Stimulated activated CD8-positive, alpha-beta memory T cell treated with anti-CD3 and anti-CD28 coated beads, Interleukin-15, amount 100 ng/mL, for 4 hours (primary cell): ENCODE data around the gene CFAP58.

Source experiments
- DNase-seq, 2 donors: peaks; one replicate each; pipeline ENCODE4 v3.0.0-alpha.2; 2020; ENCODE audit warnings: low read depth in 2 of 2

Gene CFAP58

DNA sequence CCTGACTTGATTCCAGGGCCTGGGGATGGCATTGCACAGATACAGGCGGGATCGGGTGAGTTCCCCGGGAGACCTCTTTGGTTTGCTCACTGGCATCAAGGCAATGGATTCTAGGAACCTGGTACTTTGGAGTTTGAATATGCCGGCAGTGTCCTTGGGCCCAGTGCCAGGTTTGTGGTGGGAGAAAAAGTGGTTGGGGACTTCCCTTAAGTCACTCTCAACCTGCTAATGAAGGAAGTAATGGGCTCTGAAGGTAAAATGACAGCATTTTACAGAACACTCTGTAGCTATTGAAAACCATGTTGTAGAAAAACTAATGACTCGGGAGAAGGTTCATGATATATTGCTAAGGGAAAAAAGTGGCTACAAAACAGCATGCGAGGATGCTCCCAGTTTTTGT is 129.9 kb downstream of the CFAP58 start:
- no peak for DNase-seq

DNA sequence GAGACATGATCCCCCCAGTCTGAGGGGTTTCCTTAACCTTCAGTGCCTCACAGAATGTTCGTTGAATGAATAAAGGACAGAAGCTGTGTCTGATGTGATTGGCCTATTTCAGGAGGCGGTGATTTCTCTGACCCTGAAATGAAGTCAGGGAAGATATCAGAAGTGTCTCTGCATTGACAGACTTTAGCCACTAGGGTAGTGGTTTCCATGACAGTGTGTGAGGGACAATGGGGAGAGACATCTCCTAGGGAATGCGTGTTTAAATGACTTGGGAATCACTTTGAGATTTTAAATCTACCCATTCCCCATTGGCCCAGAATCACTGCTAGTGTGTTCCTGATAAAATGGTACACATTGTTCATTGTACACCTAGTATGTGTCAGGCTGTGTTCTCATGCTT is 132.0 kb downstream of the CFAP58 start:
- no peak for DNase-seq

GRCh38 chr10:104486803-104487202 is 133.2 kb downstream of the CFAP58 start:
- DNase-seq = no peak

DNA sequence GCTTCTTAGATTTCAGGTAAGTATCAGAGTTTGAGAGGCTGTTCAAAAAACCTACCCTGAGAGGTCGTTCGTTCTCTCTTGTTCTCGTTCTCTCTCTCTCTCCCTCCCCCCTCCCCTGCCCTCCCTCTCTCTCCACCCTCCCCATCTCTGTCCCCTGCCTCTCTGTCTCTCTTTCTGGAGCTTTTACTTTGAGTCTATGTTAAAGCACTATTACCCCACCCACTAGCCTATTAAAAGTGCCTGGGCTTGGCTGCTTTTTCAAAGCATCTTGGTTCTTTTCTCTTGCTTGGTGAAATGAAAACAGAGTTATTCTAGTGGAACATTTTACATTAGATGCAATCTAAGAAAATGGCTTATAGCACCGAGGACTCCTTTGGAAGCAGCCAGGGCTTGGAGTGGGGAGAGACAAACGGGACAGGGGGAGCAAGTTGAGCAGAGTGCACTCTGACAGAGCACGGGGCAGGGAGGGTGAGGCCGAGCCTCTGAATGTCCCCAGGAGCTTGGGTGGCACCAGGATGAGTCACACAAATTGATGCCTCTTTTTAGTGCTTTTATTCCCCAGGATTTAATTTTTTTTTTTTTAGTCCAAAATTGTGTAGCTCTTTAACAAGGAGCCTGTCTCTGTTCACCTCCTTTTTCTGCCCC is 134.3 kb downstream of the CFAP58 start:
- no peak for DNase-seq

DNA sequence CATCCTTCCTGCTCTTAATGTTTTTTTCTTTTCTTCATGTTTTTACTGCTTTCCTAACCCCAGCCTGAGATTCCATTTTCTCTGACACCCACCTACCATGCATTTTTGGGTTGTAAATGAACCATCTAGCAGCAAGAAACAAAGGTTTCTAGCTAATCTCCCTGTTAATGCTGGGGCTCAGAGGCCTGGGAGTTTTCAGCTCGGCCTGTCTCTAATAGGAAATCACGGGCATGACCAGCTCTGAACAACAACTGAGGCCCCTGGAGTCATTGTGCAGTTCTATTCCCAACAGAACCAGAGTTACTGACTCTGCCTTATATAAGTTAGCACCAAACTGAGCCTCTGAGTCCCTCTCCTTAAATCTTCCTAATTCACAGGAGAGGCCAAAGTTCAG is 134.8 kb downstream of the CFAP58 start:
- no peak for DNase-seq

- no peak for DNase-seq
Observed at GRCh38 chr10:104492329-104492940, 138.8 kb downstream of the CFAP58 start.

- no peak for DNase-seq
Observed at GRCh38 chr10:104498347-104499081, 144.9 kb downstream of the CFAP58 start.

DNA sequence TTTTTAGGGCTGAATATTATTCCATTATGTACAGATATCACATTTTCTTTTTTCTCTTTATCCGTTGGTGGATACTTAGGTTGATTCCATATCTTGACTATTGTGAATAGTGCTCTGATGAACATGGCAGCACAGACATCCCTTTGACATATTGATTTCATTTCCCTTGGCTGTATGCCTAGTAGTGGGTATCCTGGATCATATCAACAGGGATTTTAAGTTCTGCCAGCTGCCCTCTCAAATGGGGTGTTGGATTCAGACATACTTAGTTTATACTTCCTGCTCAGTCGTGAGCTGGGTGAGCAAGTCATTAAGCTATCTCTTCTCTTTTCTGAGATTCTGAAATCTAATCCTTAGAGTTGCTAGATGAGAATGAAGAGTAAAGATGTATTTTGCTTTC is 147.8 kb downstream of the CFAP58 start:
- no peak for DNase-seq

DNA sequence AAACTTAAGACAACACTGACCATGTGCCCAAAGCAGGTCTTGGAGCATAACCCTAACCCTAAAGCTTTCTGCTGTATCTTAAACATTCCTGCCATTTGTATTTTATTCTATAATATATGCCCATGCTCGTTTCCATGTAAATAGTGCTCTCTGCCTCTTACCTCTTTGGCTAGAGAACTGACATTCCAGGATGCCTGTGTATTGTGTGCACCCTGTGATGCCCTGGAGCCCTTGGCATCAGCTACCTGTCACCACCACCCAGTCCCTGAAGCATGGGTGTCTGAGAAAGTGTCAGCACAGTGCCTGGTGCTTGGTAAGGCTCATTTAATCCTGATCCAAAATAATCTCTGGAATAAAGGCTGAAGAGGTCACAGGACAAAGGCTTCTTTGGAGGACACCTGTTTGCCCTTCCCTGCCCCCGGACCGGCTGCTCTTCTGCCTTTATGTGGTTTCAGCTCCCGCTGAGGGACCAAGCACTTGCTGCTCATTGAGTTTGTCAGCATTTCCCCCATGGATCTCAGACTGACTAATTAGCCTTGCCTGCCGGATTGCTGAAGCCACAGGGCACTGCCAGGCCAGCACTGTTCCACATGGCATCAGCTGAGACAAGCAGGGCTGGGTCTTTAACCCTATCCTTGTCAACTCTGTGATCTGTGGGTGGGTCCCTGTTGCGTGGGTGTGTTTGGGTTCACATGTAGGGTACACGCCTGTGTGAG is 148.4 kb downstream of the CFAP58 start:
- DNase-seq = no peak

GRCh38 chr10:104502907-104503306 is 149.3 kb downstream of the CFAP58 start:
- no peak for DNase-seq
